ENCODE measurements around the gene KLHL29.

KLHL29 gene

DNA sequence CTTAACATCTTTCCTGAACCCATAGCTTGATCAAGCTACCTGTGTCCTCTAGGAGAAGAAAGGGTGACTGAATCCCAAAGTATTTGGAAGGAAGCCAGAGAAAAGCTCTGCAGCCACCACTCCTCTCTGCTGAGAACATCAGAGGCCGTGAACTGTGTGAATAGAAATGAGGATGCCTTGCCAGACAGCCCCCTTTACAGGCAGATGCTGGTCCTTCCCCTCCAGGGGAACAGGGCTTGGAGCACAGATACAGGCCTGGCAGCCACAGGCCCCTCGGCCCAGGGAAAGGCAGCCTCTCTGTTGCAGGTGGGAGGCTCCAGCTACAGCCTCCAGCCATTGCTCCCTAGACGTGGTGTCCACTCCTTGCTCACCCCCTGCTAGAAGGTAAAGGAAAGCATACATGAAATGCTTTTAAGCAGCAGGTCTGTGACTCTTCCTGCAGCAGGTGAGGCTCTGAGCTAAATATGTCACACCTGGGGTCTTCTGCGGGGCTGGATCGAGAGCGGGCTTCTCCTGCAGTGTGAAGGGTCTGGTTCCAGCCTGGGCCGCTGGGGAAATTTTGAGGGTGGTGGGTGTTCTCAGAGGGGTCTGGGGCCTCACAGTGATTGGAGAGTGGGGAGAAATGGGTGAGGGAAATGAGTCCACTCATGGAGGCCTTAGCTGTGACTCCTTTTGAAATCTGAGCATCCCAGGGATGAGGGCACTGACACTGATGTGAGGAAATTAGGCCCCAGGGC, 234.0 kb downstream of the KLHL29 start:
- TF ChIP-seq, protein P1, sequence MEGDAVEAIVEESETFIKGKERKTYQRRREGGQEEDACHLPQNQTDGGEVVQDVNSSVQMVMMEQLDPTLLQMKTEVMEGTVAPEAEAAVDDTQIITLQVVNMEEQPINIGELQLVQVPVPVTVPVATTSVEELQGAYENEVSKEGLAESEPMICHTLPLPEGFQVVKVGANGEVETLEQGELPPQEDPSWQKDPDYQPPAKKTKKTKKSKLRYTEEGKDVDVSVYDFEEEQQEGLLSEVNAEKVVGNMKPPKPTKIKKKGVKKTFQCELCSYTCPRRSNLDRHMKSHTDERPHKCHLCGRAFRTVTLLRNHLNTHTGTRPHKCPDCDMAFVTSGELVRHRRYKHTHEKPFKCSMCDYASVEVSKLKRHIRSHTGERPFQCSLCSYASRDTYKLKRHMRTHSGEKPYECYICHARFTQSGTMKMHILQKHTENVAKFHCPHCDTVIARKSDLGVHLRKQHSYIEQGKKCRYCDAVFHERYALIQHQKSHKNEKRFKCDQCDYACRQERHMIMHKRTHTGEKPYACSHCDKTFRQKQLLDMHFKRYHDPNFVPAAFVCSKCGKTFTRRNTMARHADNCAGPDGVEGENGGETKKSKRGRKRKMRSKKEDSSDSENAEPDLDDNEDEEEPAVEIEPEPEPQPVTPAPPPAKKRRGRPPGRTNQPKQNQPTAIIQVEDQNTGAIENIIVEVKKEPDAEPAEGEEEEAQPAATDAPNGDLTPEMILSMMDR (IDR thresholded peaks at IDR 0.05; ENCODE audit: insufficient read depth, missing control alignments) = no peak
- DNase-seq (ENCODE audit: insufficient read length, low spot score) (no peak), FAIRE-seq (no peak)

DNA sequence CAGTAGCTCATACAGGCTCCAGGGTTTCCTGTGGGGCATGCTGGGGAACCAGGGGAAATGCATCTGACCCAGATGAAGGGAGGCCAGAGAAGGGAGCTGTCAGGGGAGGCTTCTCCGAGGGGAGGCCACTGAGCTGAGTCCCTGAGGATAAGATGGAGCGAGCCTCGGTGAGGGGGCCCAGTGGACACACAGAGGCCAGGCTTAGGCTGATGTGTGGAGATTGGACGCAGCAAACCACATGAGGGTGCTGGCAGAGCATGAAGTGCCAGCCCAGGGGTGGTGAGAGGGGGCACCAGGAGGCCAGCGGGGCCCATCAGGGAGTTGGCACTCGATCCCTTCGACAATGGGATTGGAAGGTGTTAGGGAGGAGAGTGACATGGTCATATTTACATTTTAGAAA, 235.0 kb downstream of the KLHL29 start:
- TF ChIP-seq, protein P1 (IDR thresholded peaks at IDR 0.05; ENCODE audit: insufficient read depth, missing control alignments) = no peak
- FAIRE-seq (no peak), DNase-seq (ENCODE audit: insufficient read length, low spot score) (no peak)

DNA sequence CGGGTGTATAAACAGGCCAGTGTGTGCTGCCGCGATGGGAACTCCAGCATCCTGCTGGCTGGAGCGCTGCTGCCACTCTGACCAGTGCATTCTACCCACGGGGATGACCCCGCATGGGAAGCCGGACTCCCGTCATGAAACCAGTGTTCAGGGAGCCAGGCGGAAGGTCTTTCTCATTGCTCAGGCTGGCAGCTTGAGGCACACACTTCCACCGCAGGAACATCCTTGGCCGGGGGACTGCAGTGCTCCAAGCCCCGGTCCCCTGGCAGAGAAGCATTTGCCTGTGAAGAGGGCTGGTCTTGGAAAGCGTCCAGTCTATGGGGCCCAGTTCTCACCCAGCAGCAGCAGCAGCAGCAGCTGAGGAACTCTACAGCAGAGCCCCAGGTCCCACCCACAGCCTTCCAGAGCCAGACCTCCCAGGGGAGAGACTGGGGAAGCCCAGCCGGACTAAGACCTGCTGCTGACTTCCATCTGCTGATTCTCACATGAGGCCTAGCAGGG, 235.9 kb downstream of the KLHL29 start:
- FAIRE-seq = no peak
- TF ChIP-seq, protein P1 (IDR thresholded peaks at IDR 0.05; ENCODE audit: insufficient read depth, missing control alignments) = no peak
- DNase-seq (ENCODE audit: insufficient read length, low spot score) = peak; percentile 49

DNA sequence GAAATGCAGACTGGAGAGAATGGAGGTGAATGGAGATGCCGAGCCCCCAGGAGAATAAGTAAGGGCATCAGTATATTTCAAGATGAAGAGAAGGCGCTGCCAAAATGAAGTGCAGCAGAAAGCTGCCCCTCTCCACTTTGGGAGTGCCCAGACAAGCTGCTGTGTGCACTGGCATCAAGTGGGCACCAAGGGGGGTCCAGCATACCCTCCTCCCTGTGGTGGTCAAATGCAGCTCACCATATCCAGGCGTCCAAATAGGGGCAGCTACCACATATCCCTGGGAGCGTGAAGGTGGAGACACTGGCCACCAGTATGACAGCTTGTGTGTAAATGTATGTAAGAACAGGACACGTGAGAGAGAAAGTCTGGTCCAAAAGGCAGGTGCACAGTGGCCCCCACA, 236.6 kb downstream of the KLHL29 start:
- TF ChIP-seq, protein P1 (IDR thresholded peaks at IDR 0.05; ENCODE audit: insufficient read depth, missing control alignments) = no peak
- FAIRE-seq (no peak), DNase-seq (ENCODE audit: insufficient read length, low spot score) (no peak)

DNA sequence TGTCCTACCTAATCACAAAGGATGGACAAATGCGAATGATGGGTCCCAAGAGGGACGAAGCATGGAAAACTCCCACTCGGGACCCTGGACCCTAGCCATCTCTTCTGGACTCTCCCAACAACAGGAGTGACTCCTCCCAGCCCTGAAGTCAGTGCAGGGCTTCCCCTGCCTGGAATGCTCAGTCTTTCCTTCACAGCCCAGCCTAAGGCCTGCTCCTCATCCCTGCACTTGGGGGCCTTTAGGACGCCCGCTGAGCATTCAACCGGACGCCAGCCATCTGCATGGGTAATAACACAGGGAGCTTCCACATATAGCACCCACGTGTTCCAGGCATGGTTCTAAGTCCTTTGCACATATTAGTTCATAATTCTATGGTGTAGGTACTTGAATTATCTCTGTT, 237.5 kb downstream of the KLHL29 start:
- FAIRE-seq = no peak

DNA sequence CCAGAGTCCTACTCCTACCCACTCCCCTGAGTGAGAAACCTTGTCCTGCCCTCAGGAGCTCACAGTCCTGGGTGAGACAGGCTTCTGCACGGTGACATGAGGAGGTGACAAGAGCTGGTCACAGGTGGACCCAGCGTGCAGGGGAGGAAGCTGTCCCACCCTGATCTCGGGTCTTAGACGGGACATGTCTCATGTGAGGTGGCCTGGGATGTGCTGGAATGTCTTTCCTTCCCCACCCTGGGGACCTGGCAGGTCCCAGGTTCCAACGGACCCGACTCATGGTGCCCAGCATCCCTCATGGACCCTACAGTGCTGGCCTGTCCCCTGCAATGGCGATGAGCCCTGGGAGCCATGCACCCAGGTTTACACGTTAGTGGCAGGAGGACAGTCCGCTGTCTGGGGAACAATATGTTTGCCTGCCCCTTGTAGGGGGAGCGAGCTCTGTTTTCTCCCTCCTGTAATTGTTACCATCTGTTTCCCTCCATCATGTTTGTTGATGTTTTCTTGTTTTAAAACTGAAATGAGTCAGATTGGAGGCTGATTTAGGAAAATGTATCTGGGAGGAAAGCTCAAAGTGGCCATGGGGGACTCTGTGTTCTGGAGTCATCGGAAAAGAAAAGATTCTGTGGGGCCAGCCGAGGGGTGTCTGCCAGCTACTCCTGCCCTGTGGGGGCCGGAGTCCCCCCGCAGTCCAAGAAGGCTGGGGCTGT, 238.1 kb downstream of the KLHL29 start:
- DNase-seq (ENCODE audit: insufficient read length, low spot score) (no peak), FAIRE-seq (no peak)
- TF ChIP-seq, protein P1 (IDR thresholded peaks at IDR 0.05; ENCODE audit: insufficient read depth, missing control alignments) = no peak

More for the DNA sequence above, 237.5 kb downstream of the KLHL29 start:
- TF ChIP-seq, protein P1 (IDR thresholded peaks at IDR 0.05; ENCODE audit: insufficient read depth, missing control alignments) = no peak
- DNase-seq (ENCODE audit: insufficient read length, low spot score) = no peak

DNA sequence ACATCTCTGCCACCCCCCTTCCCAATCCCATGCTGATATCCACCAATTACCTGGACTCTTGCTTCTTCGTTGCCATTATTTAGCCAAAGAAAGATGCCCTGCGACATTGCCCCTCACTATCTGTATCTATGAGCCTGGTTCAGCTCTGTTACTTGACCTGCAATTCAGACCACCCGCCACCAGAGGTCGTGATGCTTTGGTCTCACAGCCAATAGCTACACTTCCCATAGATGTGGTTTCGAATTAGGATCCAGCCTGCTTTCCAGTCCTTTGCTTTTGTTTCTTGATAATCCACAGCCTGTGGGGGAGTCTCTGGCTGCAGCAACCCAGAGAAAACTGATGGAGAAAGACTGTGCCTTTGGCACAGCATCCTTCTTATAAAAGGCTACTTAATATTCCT, 239.4 kb downstream of the KLHL29 start:
- TF ChIP-seq, protein P1 (IDR thresholded peaks at IDR 0.05; ENCODE audit: insufficient read depth, missing control alignments) = peak; percentile 12
- no peak for FAIRE-seq
- DNase-seq (ENCODE audit: insufficient read length, low spot score) = no peak

Measured in D721Med (cell line).